HEK293T (cell line): Measurements from ENCODE around the gene SLC17A1.

Source experiments
- ARNT ChIP-seq: fragments of 450-650 bp; IDR thresholded peaks from 2 replicates; pipeline ENCODE4 v1.6.1; 2017; ENCODE audit warnings: mild to moderate bottlenecking
- ELF4 ChIP-seq: fragments of 450-650 bp; IDR thresholded peaks from 2 replicates; pipeline ENCODE4 v1.6.1; 2017; ENCODE audit warnings: antibody characterized with exemption
- FOXA1 ChIP-seq: fragments of 450-650 bp; IDR thresholded peaks from 2 replicates; pipeline ENCODE4 v1.6.1; 2016; ENCODE audit warnings: mild to moderate bottlenecking
- NFRKB ChIP-seq: fragments of 450-650 bp; IDR thresholded peaks from 2 replicates; pipeline ENCODE4 v1.6.1; 2016; ENCODE audit warnings: mild to moderate bottlenecking, moderate library complexity
- SP1 ChIP-seq: fragments of 450-650 bp; IDR thresholded peaks from 2 replicates; pipeline ENCODE4 v1.6.1; 2017
- SUZ12 ChIP-seq: fragments of 450-650 bp; IDR thresholded peaks from 2 replicates; pipeline ENCODE4 v1.6.1; 2016; ENCODE audit warnings: mild to moderate bottlenecking
- TARDBP ChIP-seq: fragments of 450-650 bp; IDR thresholded peaks from 2 replicates; pipeline ENCODE4 v1.6.1; 2016

GRCh38 chr6:25829375-25829774 is 2.5 kb downstream of the SLC17A1 start:
- TF ChIP-seq ELF4, result no peak
- no peak for TF ChIP-seq ARNT
- TF ChIP-seq TARDBP, result no peak
- TF ChIP-seq SP1, result no peak
- no peak for TF ChIP-seq NFRKB
- TF ChIP-seq SUZ12, result no peak
- no peak for TF ChIP-seq FOXA1
